GM21447 (cell line): ENCODE data around the gene SYT13.

Experiments used
- ATAC-seq: cut with Tn5 transposase; IDR thresholded peaks from one replicate; pipeline ENCODE4 v1.9.1; 2021; ENCODE audit not compliant: unreplicated experiment

SYT13 gene

DNA sequence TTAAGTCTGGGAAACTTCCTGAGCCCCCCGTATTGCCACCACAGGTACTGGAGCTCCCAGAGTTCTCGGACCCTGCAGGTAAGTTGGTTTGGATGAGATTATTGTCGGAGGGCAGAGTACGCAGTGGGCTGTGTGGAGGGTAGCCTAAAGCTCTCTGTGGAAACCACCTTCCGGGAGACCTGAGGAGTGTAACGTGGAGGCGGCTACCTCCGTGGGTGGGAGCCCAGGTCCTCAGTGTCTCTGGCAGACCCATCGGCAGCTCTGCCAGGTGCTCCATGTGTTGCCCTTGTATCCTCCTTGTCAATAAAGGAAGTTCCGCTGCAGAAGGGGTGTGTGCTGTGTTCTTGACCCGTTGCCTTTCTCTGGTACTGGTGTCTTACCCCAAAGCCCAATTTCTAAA, 61.4 kb downstream of the SYT13 start:
- ATAC-seq, result no peak

DNA sequence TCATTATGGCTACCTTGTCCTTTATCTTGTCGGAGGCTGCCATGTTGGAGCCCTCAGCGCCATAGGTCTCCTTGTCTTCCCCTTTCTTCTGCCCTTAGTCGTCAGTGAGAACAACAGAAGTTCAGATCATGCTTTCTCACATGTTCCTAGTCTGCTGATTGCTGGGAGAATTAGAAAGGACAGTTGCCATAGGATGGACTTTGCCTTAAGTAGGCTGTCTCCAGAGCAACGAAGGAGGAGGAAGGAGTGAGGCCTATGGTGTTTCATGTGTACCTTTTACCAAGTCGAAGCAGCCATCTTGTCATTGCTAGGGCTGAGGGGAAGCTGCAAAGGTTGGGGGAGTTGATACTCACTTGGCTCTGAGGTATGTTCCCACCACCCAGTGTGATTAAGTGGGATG, 62.6 kb downstream of the SYT13 start:
- no peak for ATAC-seq

DNA sequence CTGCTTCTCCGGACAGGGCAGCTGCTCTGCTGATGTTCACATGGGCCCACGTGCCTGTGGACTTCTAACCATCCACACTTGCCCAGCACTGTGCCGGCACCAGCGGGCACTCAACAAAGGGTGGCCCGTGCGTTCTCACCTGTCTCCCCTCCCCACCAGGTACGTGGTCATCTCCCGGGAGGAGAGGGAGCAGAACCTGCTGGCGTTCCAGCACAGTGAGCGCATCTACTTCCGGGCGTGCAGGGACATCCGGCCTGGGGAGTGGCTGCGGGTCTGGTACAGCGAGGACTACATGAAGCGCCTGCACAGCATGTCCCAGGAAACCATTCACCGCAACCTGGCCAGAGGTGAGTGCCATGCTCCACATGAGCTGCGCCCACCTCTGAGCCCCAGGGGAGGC, 66.7 kb downstream of the SYT13 start:
- no peak for ATAC-seq

DNA sequence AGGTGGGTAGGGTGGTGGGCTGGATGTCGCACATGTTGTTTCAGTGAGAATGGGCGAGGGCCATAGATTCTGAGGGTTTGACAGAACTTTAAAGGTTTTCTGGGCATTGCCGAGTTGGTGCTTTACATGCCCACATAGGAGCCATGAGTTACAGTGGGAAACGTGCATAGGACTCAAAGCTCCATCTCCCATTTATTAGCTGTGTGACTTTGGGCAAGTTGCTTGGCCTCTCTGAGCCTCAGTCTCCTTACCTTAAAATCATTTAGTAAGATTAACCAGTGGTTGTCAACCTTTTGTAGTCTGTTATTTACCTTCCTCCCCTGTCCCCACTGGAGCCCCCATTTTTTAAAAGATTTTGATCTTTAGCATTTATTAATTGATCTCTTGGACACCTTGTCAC, 67.4 kb downstream of the SYT13 start:
- ATAC-seq, result no peak

DNA sequence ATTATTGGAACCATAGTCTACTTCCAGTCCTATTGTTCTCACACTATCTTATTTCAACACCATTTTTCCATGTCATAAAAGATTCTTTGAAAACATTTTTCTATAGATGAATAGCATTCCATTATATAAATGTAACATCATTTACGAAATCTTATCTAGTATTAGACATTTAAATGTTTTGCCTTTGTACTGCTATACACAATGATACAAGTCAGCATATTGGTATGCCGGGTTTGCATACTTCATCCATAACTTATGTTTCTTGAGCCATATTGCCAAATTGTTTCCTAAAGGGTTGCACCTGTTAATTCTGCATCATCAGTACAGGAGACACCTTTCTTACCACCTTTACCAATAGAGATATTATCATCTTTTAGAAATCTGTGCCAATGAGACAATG, 68.2 kb downstream of the SYT13 start:
- no peak for ATAC-seq

DNA sequence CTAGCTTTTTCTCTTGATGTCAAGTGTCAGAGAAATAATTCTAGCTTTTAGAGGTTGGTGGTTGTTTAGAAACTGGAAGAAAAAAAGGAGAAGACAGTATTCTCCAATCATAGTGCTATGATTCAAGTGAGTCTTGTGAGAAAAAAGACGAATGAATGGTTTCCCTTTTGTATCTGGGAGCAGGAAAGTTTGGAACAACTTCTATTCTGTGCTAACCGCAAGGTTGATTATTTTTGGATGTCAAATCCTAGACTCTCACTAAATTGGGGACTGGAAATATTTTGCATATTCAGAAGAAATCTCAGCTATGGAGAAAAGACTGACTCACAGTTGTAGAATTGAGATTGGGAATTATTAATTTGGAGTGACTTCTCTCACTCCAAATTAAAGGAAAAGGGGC, 69.2 kb downstream of the SYT13 start:
- ATAC-seq, result no peak

DNA sequence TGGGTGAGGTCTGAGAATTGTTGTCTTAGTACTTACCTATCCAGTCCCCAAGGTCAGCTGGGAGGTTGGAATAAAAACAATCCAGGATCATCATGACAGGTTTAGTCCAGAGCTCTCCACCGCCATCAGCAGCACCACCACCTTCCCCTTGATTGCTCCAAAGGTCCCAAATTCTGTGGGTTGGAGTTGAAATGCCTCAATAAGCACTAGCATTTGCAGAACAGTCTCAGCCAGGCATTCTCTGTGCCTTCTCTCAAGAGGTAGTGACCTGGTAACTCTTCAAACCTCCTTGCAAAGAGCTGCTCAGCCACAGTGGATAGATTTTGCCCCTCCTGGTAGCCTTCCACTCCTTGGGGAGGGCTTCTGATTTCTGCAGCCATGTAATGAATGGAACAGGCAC, 70.1 kb downstream of the SYT13 start:
- no peak for ATAC-seq

DNA sequence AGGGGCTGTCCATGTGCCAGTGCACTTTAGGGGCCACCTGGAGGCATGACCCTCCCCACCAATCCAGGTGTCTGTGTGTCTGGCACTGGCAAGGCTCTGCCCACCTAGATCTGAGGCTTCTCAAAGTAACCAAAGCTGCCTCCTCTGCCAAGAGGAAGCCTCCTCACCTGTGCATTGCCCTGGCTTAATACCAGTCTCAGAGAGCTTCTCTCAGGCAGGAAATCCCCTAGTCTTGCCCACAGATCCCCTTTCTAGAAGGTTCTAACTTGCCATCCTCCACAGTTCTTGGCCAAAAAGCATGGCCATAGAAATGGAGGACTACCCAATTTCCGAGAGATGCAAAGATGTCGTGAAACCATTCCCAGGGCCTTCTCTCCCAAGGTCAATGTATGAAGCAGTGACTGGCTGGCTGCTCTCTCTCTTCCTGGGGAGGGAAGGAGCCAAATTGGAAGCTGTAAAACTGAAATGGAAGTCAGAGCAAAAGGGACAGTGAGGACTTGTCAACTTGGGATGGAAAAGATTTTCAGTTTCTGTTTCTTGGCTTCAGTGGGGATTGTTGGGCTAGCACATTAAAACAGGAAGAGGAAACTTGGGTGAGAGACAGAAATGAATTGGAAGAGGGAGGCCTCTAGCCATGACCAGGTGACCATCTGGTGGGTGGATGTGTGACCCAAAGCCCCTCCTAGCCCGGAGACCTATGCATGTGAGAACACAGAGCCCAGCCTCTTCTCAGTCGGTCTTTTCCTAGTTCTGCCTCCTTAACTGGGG, 70.9 kb downstream of the SYT13 start:
- ATAC-seq, result no peak

DNA sequence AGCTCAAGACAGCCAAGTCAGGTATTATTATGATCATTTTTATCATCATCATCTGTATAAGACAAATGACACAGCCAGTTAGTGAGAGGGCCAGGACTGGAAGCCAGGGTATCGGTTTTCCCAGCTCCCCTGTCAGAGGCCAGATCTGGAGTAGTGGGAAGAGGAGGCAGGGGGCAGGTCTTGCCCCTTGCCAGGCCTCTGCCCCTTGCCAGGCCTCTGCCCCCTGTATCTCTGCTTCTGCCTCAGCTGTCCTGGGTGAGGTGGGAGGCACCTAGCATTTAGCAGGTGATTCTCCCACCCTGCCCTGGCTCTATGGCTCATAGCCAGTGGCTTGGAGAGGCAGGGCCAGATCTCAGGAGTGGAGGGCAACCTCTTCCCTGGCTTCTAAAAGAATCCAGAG, 72.4 kb downstream of the SYT13 start:
- no peak for ATAC-seq

DNA sequence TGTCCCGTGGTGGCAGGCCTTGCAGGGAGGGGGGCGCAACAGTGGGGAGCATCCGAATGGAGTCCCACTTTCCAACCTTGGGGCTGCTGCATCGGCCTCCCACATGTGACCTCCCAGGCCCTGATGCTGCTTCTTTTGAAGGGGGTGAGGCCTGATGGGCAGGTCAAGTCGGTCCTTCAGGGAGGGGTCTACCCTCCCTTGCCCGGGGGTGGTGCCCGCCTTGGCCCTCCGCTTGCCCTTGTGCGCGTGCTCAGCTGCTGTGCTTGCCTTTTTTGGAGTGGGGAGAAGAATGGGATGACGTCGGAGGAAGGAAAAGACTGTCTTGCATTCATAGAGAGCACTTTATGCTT, 72.8 kb downstream of the SYT13 start:
- no peak for ATAC-seq

DNA sequence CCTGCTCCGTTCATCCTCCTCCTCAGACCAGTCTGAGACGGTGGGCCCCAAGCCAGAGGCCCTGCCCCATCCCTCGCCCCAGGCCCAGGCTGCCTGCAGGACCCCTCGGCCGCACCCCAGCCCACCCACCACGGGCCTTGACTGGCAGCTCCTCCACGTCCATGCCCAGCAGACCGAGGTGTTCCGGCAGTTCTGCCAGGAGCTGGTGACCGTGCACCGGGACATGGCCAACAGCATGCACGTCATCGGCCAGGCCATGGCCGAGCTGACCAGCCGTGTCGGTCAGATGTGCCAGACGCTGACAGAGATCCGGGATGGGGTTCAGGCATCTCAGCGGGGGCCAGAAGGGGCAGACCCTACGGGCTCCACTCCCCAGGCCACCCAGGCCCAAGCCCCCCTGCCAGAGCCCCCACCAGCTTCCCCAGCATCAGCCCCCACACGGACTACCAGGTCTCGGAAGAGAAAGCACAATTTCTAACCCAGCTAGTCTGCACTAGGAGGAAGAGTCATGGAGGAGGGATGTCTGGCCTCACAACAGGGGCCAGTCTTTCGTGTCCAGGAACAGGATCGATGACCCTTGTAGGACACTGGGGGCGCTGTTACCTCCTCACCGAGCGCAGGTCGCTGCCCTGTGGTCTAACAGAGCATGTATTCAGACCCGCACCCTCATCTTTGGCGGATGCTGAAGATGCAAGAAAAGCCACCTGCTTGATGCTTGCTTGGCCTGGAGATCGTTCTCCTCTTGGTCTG, 73.4 kb downstream of the SYT13 start:
- ATAC-seq, result no peak

DNA sequence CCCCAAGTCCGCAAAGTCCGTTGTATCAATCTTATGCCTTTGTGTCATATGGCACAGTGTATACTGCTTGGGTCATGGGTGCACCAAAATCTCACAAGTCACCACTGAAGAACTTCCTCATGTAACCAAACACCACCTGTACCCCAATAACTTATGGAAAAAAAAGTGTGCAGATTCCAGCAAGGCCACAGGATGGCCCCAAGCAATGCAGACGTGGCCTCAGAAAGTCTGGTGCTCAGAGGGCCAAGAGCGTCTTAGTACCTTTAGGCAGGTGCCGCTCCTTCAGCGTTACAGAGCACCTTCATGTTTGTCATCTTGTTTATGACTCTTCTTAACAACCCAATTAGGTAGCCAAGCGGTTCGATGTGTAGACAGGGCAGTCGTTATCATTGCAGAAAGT, 74.4 kb downstream of the SYT13 start:
- ATAC-seq, result no peak

DNA sequence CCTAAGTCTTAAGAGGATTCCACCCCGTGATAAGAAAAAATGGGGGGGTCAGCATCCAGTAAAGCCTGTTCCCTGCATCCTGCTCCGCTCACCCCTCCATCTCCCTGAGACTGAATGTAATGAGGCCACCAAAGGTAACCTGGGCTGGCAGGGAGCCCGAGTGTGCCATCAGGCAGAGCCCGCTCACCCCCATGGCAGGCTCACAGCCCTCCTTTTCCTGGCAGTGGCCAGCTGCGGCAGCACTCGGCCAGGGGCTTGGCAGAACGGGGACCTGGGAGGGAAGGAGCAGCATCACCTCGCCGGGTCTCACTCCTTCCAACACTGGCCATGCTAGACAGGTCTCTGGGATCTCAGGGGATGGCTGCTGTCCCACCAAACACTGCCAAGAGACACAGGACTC, 75.3 kb downstream of the SYT13 start:
- no peak for ATAC-seq

DNA sequence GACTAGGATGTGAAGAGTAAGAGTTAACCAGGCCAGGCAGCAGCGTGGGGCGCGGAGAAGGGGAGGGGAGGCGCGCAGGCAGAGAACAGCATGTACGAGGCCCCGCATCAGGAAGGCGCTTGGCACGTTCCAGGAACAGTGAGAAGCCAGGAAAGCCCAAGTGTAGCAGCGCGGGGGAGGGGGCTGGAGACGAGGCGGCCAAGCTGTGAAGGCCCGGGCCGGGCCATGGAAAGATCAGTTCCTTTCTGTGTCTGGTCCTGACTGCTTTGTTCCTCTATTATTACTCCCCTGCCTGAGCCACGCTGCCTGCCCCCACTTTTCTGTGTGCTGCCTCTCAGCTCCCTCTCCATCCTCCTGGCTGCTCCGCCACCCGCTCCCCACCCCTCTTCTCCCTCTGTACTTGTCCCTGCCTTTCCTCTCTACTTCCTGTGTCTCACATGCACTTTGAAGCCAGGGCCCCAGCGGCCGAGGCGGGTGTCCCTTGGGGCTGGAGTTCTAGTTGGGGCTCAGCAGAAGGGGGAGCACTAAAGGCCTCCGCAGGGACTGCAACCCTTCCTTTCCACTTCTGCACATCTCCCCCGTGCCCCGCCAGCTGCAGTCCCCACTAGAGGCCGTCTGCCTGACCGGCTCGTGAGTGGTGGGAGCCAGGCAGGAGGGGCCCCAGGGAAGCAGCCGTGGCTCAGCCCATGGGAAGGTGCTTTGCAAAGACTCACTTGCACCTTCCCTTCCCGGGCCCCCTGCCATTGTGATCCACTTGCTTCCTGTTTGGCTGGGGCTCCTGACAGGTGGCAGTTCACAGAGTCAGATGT, 76.0 kb downstream of the SYT13 start:
- ATAC-seq, result no peak

DNA sequence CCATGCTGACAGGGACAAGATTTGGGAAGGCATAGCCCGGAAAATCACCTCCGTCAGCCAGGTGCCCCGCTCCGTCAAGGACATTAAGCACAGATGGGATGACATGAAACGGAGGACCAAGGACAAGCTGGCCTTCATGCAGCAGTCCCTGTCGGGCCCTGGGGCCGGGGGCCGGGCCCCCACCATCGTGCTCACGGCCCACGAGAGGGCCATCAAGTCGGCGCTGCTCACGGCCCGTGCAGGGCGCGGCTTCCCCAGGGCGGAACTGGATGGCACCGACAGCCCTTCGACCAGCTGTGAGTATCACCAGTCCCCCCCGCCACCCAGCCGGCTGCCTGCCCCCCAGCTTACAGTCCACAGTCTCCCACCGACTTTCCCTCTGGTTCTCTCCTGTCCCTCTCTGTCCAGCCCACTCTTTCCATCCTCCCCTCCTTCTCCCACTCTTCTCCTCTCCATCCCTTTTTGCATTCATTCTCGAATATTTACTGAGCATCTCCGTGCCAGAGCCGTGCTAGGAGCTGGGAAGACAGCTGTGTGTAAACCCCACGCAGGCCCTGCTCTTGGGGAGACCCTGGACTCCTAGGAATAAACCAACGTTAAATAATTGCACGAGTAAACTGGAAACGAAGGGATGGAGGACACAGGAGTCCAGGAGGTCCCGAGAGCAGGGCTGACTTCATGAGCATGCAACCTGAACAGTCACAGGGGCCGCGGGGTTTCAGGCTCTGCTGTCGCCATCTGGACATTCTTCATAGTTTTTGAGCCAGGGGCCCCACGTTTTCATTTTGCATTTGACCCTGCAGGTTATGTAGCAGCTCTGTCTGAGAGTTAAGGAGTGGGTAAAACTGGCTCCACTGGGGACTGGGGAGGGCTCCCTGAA, 76.9 kb downstream of the SYT13 start:
- ATAC-seq, result no peak

DNA sequence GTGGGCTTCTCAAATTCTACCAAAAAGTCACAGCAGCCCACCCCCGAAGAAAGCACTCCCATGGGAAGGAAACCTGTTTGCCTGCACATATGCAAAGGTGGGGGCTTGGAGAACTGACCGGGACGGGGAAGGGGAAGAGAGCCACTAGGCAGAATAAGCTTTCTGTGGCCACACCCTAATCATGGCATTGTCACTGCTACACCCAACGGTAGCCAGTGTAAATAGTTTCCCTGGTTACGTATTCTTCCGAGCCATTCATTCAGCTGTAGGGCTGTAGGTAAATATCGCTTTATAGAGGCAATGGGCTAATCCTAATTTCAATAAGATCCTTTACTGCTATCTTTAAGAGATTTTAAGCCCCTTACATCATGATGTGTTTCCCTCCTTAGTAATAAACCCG, 78.0 kb downstream of the SYT13 start:
- no peak for ATAC-seq

DNA sequence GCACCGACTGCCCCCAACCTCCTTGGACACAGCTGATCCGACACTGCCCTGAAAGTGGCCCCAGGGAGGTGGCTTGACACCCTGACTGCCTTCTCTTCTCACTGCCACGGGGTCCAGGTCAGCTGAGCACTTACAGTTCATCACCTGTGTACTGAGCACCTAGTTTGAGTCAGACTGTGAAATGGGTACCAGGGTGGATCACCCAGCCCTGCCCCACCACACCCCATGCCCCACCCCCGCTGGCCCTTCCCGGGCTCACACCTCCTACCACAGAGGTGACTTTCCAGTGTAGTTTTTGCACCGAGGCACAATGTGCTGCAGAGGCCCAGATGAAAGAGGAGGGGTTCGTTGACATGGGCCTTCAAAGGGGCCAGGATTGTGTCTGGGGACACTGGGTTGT, 80.2 kb downstream of the SYT13 start:
- ATAC-seq, result no peak

DNA sequence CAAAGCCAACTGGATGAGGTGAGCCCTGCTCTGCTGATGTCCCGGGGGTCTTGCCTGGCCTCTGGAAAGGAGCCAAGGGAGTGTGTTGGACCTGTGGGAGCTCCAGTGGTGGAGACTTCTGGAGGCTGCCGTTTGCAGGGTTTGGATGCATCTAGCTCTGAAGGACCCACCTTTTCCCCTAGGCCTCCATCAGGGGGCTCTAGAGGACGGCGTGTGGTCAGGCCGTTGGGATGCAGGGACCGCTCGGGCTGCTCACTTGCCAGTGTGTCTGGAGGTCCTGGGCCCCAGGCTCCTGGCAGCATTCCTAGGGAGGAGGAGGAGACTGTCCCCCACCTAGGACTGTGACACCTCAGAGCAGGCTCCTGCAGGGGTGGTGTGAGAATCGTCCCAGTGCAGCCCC, 81.4 kb downstream of the SYT13 start:
- ATAC-seq, result no peak

DNA sequence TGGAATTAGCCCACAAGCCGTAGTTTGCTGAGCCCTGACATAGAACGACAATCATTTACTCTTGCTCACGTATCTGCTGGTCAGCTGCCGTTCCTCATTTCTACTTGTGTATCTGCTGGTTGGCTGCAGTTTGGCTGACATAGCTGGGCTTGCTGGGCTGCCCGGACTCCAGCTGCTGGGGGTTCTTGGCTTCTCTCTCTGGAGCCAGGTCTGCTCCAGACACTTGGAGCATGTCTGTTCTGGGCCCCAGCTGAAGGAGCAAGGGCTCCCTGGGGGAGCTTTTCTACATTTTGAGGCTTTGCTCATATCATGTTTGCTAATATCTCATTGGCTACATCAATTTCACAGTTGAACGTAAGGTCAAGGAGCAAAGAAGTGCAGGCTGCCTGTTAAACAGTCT, 92.4 kb downstream of the SYT13 start:
- ATAC-seq, result no peak
